Limb (tissue), 2 donors: ENCODE data around the gene LHX2.

Experiments
- DNase-seq, 2 donors: peaks; one replicate each; pipeline ENCODE4 v3.0.0-alpha.2; 2016; ENCODE audit errors: extremely low spot score in 2 of 2

LHX2 gene

GRCh38 chr9:124029617-124030016 lies 18.0 kb downstream of the LHX2 start:
- no peak for DNase-seq

- DNase-seq, result no peak
Observed at GRCh38 chr9:124030969-124031451, 19.4 kb downstream of the LHX2 start.

- no peak for DNase-seq
Observed at GRCh38 chr9:124032247-124032646, 20.7 kb downstream of the LHX2 start.

GRCh38 chr9:124033348-124033747 lies 21.8 kb downstream of the LHX2 start:
- no peak for DNase-seq

GRCh38 chr9:124033967-124034366 lies 22.4 kb downstream of the LHX2 start:
- DNase-seq, result no peak

GRCh38 chr9:124035001-124035650 lies 23.6 kb downstream of the LHX2 start:
- no peak for DNase-seq

GRCh38 chr9:124036578-124036977 lies 25.0 kb downstream of the LHX2 start:
- DNase-seq, result no peak

GRCh38 chr9:124037790-124038189 lies 26.2 kb downstream of the LHX2 start:
- DNase-seq, result no peak

- no peak for DNase-seq
Observed at GRCh38 chr9:124038239-124038638, 26.7 kb downstream of the LHX2 start.

GRCh38 chr9:124038790-124039633 lies 27.4 kb downstream of the LHX2 start:
- DNase-seq, result no peak

GRCh38 chr9:124040186-124040931 lies 28.8 kb downstream of the LHX2 start:
- DNase-seq, result no peak

- peak in 1 of 2 donors; percentile 76 for DNase-seq
Observed at GRCh38 chr9:124040935-124041816, 29.6 kb downstream of the LHX2 start.

GRCh38 chr9:124041817-124042116 lies 30.2 kb downstream of the LHX2 start:
- DNase-seq, result no peak

GRCh38 chr9:124042201-124042721 lies 30.7 kb downstream of the LHX2 start:
- DNase-seq, result no peak

- DNase-seq, result no peak
Observed at GRCh38 chr9:124044448-124044847, 32.9 kb downstream of the LHX2 start.

- DNase-seq, result peak in 1 of 2 donors; percentile 64
Observed at GRCh38 chr9:124045076-124045829, 33.7 kb downstream of the LHX2 start.

GRCh38 chr9:124045830-124046177 lies 34.2 kb downstream of the LHX2 start:
- no peak for DNase-seq

- DNase-seq, result no peak
Observed at GRCh38 chr9:124046189-124046588, 34.6 kb downstream of the LHX2 start.

GRCh38 chr9:124047251-124047672 lies 35.7 kb downstream of the LHX2 start:
- no peak for DNase-seq

- no peak for DNase-seq
Observed at GRCh38 chr9:124050955-124051354, 39.4 kb downstream of the LHX2 start.
